NCI-H2196 (cell line): Measurements from ENCODE around the gene KIF5A.
"Not testable (repeated sequence)": the region's sequence is repeated elsewhere in the genome, so short reads cannot be mapped to it uniquely, and the experiment has no call there.

Source experiments
- DNase-seq: peaks from one replicate; lab custom pipeline; 2025; ENCODE audit not compliant: unreplicated experiment; lab: John Stamatoyannopoulos, UW

KIF5A gene

GRCh38 chr12:57617942-57618341 is 68.1 kb downstream of the KIF5A start:
- DNase-seq: no peak

- DNase-seq: not testable (repeated sequence)
Observed at GRCh38 chr12:57618431-57618830, 68.6 kb downstream of the KIF5A start.

DNA sequence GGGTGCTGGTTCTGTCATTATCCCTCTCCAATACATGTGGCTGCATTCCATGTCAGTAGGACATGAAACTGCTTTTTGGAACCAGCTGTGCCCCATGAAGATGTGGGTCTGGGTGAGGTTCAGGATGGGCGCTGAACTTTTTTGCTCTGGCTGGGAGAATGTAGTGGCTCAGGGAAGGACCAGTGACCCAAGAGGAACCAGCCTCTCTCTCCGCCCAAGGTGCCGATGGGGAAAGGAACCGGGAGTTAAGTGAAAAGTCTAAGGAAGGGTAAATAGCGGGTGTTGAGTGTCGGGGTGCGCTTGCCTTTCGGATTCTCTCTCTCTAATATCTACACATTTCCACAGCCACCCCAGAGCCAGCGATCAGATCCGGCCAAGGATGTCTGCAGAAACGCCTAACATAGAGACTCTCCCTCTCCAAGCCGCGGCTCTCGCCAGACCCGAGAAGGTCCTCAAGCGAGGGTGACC is 69.2 kb downstream of the KIF5A start:
- no peak for DNase-seq

DNA sequence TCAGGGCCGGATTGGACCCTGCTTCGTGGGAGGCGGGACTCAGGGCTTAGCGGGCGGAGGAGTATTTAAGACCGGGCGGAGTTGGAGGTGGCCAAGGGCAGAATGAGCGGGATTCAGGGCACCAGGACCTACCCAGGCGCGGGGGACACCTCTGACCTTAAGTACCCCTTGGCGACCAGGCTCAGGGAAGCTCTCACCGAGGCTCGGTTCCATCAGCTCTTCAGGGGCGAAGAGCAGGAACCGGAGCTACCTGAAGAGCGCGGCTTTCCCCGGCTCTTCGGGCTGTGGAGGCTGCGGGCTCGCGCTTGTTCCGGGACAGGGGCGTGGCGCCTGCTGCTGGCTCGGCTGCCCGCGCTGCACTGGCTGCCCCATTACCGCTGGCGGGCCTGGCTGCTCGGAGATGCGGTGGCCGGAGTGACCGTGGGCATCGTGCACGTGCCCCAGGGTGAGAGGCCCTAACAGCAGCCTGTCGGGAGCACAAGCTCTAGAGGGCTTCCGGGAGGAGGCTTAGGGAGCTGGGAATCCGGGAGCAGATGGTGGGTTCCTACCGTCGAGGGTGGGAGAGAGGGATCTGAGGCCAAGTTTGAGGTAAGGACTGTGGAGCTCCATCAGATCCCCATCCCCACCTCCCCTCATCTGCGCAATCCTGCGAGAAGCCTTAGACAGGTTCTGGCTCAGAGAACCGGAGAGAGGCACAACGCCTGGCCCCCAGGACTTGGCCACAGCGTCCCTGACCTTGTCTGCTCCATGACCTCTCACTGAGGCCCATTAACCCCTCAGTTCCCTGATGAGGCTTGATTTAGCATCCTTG is 69.8 kb downstream of the KIF5A start:
- no peak for DNase-seq

DNA sequence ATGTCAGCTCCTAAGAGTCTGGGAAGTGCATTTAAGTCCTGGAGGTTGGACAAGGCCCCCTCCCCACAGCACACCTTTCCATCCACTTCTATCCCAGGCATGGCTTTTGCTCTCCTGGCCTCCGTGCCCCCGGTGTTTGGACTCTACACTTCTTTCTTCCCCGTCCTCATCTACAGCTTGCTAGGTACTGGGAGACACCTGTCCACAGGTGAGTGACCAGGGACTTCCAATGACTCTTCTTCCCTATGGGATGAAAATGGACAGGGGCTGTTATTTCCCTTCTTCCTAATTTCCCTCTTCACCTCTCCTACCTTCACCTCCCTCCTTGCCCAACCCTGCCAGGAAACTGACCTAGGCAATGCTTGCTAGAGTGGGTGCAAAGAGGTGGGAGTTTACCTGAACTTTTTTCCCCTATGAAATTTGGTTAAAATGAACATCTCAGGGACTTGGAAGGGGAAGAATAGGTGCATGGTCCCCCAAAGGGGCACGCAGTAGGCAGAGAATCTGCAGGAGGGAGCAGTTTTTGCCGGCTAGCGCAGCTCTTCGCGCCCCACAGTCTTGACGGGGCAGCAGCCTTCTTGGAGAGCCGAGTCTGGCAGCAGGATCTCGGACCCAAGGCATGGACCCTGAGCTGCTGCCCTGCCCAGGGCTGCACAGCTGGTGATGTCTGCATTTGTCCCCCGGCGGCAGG is 70.5 kb downstream of the KIF5A start:
- DNase-seq: no peak

DNA sequence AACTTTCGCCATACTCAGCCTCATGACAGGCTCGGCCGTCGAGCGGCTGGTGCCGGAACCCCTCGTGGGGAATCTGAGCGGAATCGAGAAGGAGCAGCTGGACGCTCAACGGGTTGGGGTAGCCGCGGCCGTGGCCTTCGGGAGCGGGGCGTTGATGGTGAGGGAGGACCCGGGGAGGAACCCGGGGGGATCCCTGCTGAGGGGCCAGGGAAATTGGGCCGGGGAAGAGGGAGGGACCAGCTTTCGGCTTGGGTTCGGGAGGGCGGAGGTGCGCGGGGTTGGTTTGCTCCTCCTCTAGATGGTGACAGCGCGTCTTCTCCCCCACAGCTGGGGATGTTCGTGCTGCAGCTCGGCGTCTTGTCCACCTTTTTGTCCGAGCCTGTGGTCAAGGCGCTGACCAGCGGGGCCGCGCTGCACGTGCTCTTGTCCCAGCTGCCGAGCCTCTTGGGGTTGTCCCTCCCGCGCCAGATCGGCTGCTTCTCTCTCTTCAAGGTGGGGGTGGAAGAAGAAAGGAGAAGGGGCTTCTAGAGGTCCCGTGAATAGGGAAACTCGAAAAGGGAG is 71.2 kb downstream of the KIF5A start:
- no peak for DNase-seq

DNA sequence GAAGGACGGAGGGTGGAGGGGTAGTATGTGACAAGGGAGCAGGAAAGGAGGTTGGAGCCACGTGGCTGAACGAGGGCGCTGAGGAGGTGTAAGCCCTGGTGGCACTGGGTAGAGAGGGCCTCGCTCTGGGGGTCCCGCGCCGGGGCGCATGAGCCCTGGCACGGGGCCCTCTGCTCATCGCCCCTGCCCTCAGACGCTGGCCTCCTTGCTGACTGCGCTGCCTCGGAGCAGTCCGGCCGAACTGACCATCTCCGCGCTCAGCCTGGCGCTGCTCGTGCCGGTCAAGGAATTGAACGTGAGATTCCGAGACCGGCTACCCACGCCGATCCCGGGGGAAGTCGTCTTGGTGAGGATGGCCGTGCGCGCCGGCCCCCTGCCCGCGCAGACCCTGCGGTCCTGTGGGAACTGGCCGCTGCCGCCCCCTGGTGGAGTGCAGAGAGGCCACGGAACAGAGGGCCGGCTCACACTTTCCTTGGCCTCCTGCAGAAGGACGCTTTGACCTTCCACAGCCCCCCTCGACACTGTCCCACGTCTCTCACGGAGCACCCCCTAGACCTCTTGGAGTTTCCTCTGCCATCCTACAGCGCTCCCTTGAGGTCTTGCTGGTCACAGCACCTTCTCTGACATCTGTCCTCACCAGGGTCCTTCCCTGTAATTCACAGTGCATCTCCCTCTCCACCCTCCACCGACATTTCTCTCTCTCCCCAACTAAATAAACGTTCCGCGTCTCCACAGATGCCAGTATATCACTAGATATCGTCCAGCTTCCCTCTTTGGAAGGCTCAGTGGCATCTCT is 71.9 kb downstream of the KIF5A start:
- DNase-seq: peak; percentile 50

GRCh38 chr12:57622293-57623245 is 72.7 kb downstream of the KIF5A start:
- DNase-seq: no peak

- DNase-seq: no peak
Observed at GRCh38 chr12:57623385-57623784, 73.5 kb downstream of the KIF5A start.

DNA sequence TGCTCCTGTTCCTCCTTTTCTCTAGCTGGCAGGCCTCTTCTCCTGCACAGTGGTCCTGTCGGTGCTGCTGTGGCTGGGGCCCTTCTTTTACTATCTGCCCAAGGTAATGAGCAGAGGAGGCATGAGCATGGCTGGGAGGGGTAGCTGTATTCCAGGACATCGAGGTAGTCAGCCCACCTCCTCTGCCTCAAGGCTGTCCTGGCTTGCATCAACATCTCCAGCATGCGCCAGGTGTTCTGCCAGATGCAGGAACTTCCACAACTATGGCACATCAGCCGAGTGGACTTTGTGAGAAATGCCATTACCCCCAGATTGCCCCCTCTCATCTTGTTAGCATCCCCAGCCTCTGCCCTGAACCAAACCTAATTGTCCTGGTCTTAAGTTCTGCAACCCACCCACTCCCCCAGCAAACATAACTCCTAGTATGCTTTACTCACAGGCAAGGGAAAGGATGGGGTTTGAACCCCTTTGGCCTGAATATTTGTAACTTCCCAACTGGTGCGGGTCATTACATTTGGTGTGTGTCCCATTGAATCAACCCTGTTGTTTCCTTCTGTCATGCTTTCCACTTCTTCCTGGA is 74.1 kb downstream of the KIF5A start:
- no peak for DNase-seq

GRCh38 chr12:57624441-57625220 is 74.8 kb downstream of the KIF5A start:
- no peak for DNase-seq

DNA sequence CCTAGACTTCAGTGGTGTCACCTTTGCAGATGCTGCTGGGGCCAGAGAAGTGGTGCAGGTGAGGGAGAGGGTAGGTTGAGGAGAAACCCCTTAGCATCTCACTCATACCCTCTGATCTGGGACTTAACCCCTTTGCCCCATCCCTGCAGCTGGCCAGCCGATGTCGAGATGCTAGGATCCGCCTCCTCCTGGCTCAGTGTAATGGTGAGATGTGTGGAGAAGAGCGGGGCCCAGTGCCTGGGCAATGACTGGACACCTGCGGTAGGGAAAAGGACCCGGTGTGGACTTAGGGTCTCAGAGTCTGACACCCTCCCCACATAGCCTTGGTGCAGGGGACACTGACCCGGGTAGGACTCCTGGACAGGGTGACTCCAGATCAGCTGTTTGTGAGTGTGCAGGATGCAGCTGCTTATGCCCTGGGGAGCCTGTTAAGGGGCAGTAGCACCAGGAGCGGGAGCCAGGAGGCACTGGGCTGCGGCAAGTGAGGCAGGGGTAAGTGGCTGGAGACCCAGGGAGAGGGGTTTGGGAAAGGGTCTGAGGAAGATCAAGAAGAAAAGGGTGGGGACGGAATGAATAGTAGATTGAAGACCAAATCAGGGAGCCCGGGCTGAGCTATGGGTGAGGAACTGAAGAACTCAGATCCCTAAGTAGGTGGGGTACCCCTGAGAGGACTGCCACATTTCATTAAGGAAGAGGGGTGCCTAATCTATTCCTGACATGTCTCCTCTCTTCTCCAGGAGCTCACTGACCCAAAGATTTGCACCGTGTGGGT is 75.6 kb downstream of the KIF5A start:
- no peak for DNase-seq

DNA sequence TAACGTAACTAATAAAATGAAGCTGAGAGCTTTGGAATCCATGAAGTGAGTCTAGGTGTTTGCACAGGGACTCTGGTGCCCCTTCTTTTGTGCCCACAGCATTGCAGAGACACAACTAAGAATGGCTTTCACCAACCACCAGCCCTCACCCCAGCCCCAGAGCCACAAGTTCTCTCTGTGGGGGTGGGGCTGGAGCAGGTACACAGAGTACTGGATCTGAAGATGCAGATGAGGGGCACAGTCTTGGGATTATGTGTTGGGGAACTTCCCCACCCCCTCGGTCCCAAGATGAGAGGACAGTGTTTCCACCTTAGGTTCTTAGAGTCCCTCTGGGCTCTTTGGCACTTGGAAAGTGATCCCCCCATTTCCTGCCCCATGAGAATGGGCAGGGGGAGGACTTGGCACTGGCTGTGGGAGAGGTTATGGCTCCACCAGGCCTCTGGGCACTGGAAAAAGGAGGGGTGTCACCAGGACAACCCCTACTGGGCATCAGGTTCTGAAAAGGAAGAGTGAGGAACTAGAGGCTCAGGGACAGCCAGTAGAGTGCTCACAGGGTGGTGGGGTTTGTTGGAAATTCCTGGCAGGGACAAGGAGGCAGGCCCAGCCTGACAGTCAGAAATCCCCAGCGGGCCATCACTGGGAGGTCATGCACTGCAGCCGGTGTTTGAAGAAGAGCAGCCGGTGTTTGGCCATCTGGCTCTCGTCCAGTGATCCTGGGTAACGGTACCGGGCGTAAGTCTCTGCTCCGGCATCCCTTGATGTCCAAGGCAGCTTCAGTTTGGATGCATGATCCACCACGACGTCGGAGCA is 76.5 kb downstream of the KIF5A start:
- DNase-seq: no peak

DNA sequence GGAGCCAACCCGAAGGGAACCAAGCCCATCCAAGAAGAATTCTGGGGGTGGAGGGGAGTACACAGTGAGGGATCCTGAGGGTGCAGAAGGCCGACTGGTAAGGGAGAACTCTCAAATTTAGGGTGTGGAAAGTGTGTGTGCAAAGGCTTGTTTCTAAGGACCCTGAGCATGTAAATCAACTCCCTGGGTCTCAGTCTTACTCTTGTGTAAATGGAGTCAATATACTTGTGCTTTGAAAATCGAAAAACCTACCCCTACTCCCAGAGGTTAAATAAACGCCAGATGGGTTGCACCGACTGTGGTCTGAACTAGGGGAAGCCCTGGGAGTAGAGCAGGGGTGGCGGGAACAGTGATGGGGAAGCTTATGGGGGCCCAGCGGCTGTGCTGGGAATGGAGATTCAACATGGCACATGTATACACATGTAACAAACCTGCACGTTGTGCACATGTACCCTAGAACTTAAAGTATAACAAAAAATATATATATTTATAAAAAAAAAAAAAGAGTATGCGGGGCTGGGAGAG is 77.1 kb downstream of the KIF5A start:
- no peak for DNase-seq

DNA sequence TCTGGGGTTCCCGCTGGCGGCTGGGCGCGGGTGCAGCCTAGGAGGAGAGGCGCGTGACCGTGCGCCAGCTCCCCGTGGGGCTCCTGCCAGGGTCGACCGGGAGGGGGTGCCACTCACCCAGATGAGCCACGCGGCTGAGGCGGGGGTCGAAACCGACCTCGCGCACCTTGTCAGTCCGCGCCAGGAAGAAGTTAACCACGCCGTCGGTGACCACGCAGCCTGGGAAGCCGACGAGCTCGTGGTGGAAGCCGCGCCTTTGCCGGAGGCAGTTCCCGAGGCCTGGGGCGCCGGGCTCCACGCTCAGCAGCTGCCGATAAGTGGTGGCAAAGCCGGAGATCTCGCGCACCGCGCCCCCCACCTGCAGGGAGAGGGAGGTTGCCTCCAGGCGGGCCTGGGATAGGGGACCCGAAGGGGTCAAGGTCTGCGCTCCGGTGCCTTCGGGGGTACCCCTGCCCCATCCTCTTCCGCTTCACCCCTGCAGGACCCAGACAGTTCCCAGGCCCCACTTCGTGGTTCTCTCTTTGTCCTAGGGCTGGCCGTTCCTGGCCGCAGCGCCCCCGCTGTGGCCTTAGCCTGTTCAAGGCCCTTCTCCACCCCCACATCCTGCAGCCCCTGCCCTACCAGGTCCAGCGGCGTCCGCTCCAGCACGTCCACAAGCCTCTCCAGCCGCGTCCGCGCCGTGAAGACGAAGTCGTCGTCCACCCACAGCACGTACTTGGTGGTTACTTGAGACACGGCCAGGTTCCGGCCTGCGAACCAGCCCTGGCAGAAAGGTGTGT is 77.8 kb downstream of the KIF5A start:
- no peak for DNase-seq
